ENCODE measurements around the gene DGLUCY.
"Not testable (repeated sequence)": the region's sequence is repeated elsewhere in the genome, so short reads cannot be mapped to it uniquely, and the experiment has no call there.

Gene DGLUCY

GRCh38 chr14:91243074-91243471 lies 129.2 kb downstream of the DGLUCY start:
- H3K4me3 ChIP-seq (ENCODE audit: control insufficient read depth, low read depth, low read length), result no peak overlapping the region
- TF ChIP-seq CTCF (conservative IDR thresholded peaks at IDR 0.05; ENCODE audit: control insufficient read depth, insufficient read depth, low read depth, low read length), result no peak
- no peak for DNase-seq (ENCODE audit: low read depth)

- peak; percentile 66 for DNase-seq (ENCODE audit: low read depth)
- H3K4me3 ChIP-seq (ENCODE audit: control insufficient read depth, low read depth, low read length), result peak within 1 kb of the TSS; percentile 6
- no peak for TF ChIP-seq CTCF (conservative IDR thresholded peaks at IDR 0.05; ENCODE audit: control insufficient read depth, insufficient read depth, low read depth, low read length)
These were observed 130.6 kb downstream of the DGLUCY start, which contains the start of gene GPR68 for GRCh38 chr14:91244501-91244901. Gene GPR68 (minus strand): TSS chr14:91244704. CDS start chr14:91235050, 9,654 bp downstream.

GRCh38 chr14:91245029-91245428 lies 131.2 kb downstream of the DGLUCY start:
- no peak for TF ChIP-seq CTCF (conservative IDR thresholded peaks at IDR 0.05; ENCODE audit: control insufficient read depth, insufficient read depth, low read depth, low read length)
- no peak overlapping the region for H3K4me3 ChIP-seq (ENCODE audit: control insufficient read depth, low read depth, low read length)
- no peak for DNase-seq (ENCODE audit: low read depth)

GRCh38 chr14:91245616-91246015 lies 131.7 kb downstream of the DGLUCY start:
- H3K4me3 ChIP-seq (ENCODE audit: control insufficient read depth, low read depth, low read length); DNase-seq (ENCODE audit: low read depth): not testable (repeated sequence)

- no peak for TF ChIP-seq CTCF (conservative IDR thresholded peaks at IDR 0.05; ENCODE audit: control insufficient read depth, insufficient read depth, low read depth, low read length)
- no peak overlapping the region for H3K4me3 ChIP-seq (ENCODE audit: control insufficient read depth, low read depth, low read length)
- DNase-seq (ENCODE audit: low read depth), result no peak
These were observed 132.4 kb downstream of the DGLUCY start for GRCh38 chr14:91246051-91246852.

- H3K4me3 ChIP-seq (ENCODE audit: control insufficient read depth, low read depth, low read length), result no peak overlapping the region
- DNase-seq (ENCODE audit: low read depth), result no peak
- no peak for TF ChIP-seq CTCF (conservative IDR thresholded peaks at IDR 0.05; ENCODE audit: control insufficient read depth, insufficient read depth, low read depth, low read length)
These were observed 136.2 kb downstream of the DGLUCY start for GRCh38 chr14:91249841-91250616.

GRCh38 chr14:91250912-91251311 lies 137.0 kb downstream of the DGLUCY start:
- DNase-seq (ENCODE audit: low read depth), result no peak
- no peak overlapping the region for H3K4me3 ChIP-seq (ENCODE audit: control insufficient read depth, low read depth, low read length)
- no peak for TF ChIP-seq CTCF (conservative IDR thresholded peaks at IDR 0.05; ENCODE audit: control insufficient read depth, insufficient read depth, low read depth, low read length)
